Endodermal cell (in vitro differentiated cells): ENCODE measurements around the gene BRINP1. TPM values are rescaled to one million over a fixed set of nuclear protein-coding genes. Genes with fewer than 3 reads are reported as not detected.

ENCODE experiments used
- DNase-seq: peaks from one replicate; pipeline ENCODE4 v3.0.0-alpha.2; 2017
- H3K27ac ChIP-seq: 2 replicates; pipeline ENCODE4 v1.5.1; 2013; ENCODE audit warnings: mild to moderate bottlenecking, low read depth, low read length, moderate library complexity
- H3K27me3 ChIP-seq: 2 replicates; pipeline ENCODE4 v1.6.1; 2013; ENCODE audit warnings: mild to moderate bottlenecking, low read length, moderate library complexity; ENCODE audit not compliant: insufficient read depth, control insufficient read depth, poor library complexity, severe bottlenecking
- H3K36me3 ChIP-seq: 2 replicates; pipeline ENCODE4 v1.7.0; 2013; ENCODE audit warnings: mild to moderate bottlenecking, low read length, moderate library complexity; ENCODE audit not compliant: control insufficient read depth, insufficient read depth
- H3K4me1 ChIP-seq: one replicate; pipeline ENCODE4 v1.7.0; 2013; ENCODE audit warnings: low read length; ENCODE audit not compliant: control insufficient read depth, insufficient read depth
- H3K4me3 ChIP-seq: 2 replicates; pipeline ENCODE4 v1.5.1; 2013; ENCODE audit warnings: mild to moderate bottlenecking, low read length, moderate library complexity
- H3K9ac ChIP-seq: 2 replicates; pipeline ENCODE4 v1.6.1; 2013; ENCODE audit warnings: mild to moderate bottlenecking, low read length, moderate library complexity; ENCODE audit not compliant: poor library complexity, severe bottlenecking; ENCODE audit errors: extremely low read depth
- H3K9me3 ChIP-seq: 2 replicates; pipeline ENCODE4 v1.6.1; 2013; ENCODE audit warnings: mild to moderate bottlenecking, low read length, moderate library complexity; ENCODE audit not compliant: control insufficient read depth
- H3K27ac Mint-ChIP-seq: 2 replicates; pipeline ENCODE4 v1.8.0; 2020; ENCODE audit warnings: mixed read lengths
- H3K27me3 Mint-ChIP-seq: 2 replicates; pipeline ENCODE4 v1.8.0; 2021; ENCODE audit warnings: mild to moderate bottlenecking, mixed read lengths; ENCODE audit not compliant: insufficient read depth
- H3K36me3 Mint-ChIP-seq: 2 replicates; pipeline ENCODE4 v1.8.0; 2020; ENCODE audit warnings: low read depth, mixed read lengths
- H3K4me1 Mint-ChIP-seq: 2 replicates; pipeline ENCODE4 v1.8.0; 2020; ENCODE audit warnings: mixed read lengths
- H3K4me3 Mint-ChIP-seq: 2 replicates; pipeline ENCODE4 v1.8.0; 2020; ENCODE audit warnings: mild to moderate bottlenecking, moderate library complexity, mixed read lengths
- H3K9me3 Mint-ChIP-seq: 2 replicates; pipeline ENCODE4 v1.8.0; 2020; ENCODE audit warnings: mild to moderate bottlenecking, mixed read lengths
- CTCF ChIP-seq: fragments of 200-600 bp; sonication (generic); conservative IDR thresholded peaks from 2 replicates; pipeline ENCODE4 v1.5.0; 2021; ENCODE audit warnings: antibody characterized with exemption, mild to moderate bottlenecking
- WGBS, 2 experiments: methylation state at CpG; one replicate each; pipeline versions ENCODE4 v1.1.5 to v1.1.7; 2013; ENCODE audit warnings: missing lambda C conversion rate in 2 of 2, mixed read lengths in 1 of 2; ENCODE audit not compliant: insufficient coverage in 1 of 2, insufficient read length in 1 of 2; 5-methylcytosine and 5-hydroxymethylcytosine counted together
- total RNA-seq, 2 donors: library from RNA; stranded (reverse); fragmentation: NEBNext Ultra II Directional in 1 of 2; extraction: Animal tissue kit (Norgen Biotek cat#: 25700) in 1 of 2; gene quantifications; 2 replicates in 1 of 2; 3 replicates in 1 of 2; pipeline ENCODE4 v1.2.1, GENCODE V29; 2021

Gene BRINP1
- total RNA-seq, 2 donors from 2014 or later: 6.3 to 9.6 TPM

GRCh38 chr9:119250730-119251129 is 118.5 kb downstream of the BRINP1 start:
- no peak overlapping the region for H3K27ac Mint-ChIP-seq
- Histone ChIP-seq H3K4me3 (no peak overlapping the region), H3K27me3 (no peaks in the 10 kb centered on the region), H3K36me3 (no peaks in the 10 kb centered on the region), H3K4me1 (no peaks in the 10 kb centered on the region), H3K9me3 (no peaks in the 10 kb centered on the region), H3K9ac (no peak overlapping the region), H3K27ac (no peak overlapping the region)
- no peak for TF ChIP-seq CTCF
- H3K9me3 Mint-ChIP-seq: no peaks in the 10 kb centered on the region
- DNase-seq: no peak
- no peak overlapping the region for H3K4me3 Mint-ChIP-seq
- no peaks in the 10 kb centered on the region for H3K4me1 Mint-ChIP-seq
- H3K36me3 Mint-ChIP-seq: peaks cover 4% of the 10 kb centered on the region
- 85 to 91% methylated on average over 2 to 4 of the region's 4 CpGs for WGBS, 2 experiments
- H3K27me3 Mint-ChIP-seq: no peaks in the 10 kb centered on the region

GRCh38 chr9:119240546-119240945 is 128.7 kb downstream of the BRINP1 start:
- H3K27ac Mint-ChIP-seq: no peak overlapping the region
- H3K36me3 Mint-ChIP-seq: peaks cover 3% of the 10 kb centered on the region
- no peaks in the 10 kb centered on the region for H3K9me3 ChIP-seq
- no peaks in the 10 kb centered on the region for H3K9me3 Mint-ChIP-seq
- H3K4me3 Mint-ChIP-seq: no peak overlapping the region
- WGBS, 2 experiments: 97 to 100% methylated on average over 2 to 4 of the region's 4 CpGs
- no peak overlapping the region for H3K27ac ChIP-seq
- no peak for TF ChIP-seq CTCF
- no peaks in the 10 kb centered on the region for H3K4me1 ChIP-seq
- DNase-seq: no peak
- no peaks in the 10 kb centered on the region for H3K27me3 ChIP-seq
- H3K4me3 ChIP-seq: no peak overlapping the region
- H3K4me1 Mint-ChIP-seq: no peaks in the 10 kb centered on the region
- H3K27me3 Mint-ChIP-seq: no peaks in the 10 kb centered on the region
- H3K36me3 ChIP-seq: no peaks in the 10 kb centered on the region
- H3K9ac ChIP-seq: no peak overlapping the region

- Mint-ChIP-seq H3K36me3 (no peaks in the 10 kb centered on the region), H3K27me3 (no peaks in the 10 kb centered on the region), H3K27ac (no peak overlapping the region), H3K4me3 (no peak overlapping the region), H3K9me3 (no peaks in the 10 kb centered on the region), H3K4me1 (no peaks in the 10 kb centered on the region)
- Histone ChIP-seq H3K9me3 (no peaks in the 10 kb centered on the region), H3K4me1 (peaks cover 4% of the 10 kb centered on the region), H3K36me3 (no peaks in the 10 kb centered on the region), H3K4me3 (no peak overlapping the region), H3K27me3 (no peaks in the 10 kb centered on the region), H3K27ac (no peak overlapping the region), H3K9ac (no peak overlapping the region)
- TF ChIP-seq CTCF: no peak
- no peak for DNase-seq
- WGBS, 2 experiments: 91 to 100% methylated on average over 1 of the region's 1 CpG
These were observed 134.6 kb downstream of the BRINP1 start for GRCh38 chr9:119234636-119235035.
